Testis (tissue), 3 donors: ENCODE results near the gene MAP7D2. TPM values are rescaled to one million over a fixed set of nuclear protein-coding genes. Genes with fewer than 3 reads are reported as not detected.
A peak's percentile ranks its signal among the peaks of the same experiment; 100 is the strongest.

ENCODE experiments used
- DNase-seq: peaks from one replicate; pipeline ENCODE4 v3.0.0-alpha.2; 2019
- H3K27ac ChIP-seq, 2 donors: fragments of 200-600 bp; sonication (generic); one replicate each; pipeline ENCODE4 v1.5.1; 2019
- H3K27me3 ChIP-seq: fragments of 200-600 bp; sonication (generic); one replicate; pipeline ENCODE4 v1.5.1; 2019
- H3K36me3 ChIP-seq: fragments of 200-600 bp; sonication (generic); one replicate; pipeline ENCODE4 v1.5.1; 2017; ENCODE audit warnings: low read depth; ENCODE audit errors: missing control alignments
- H3K4me1 ChIP-seq: fragments of 200-600 bp; sonication (generic); one replicate; pipeline ENCODE4 v1.5.1; 2019
- H3K4me3 ChIP-seq, 2 donors: fragments of 200-600 bp; sonication (generic); one replicate each; pipeline ENCODE4 v1.5.1; 2017 to 2019
- H3K9me3 ChIP-seq: fragments of 200-600 bp; sonication (generic); one replicate; pipeline ENCODE4 v1.5.1; 2017
- CTCF ChIP-seq, 3 experiments: fragments of 450-650 bp in 2 of 3; fragments of 200-600 bp in 1 of 3; sonication (generic) in 1 of 3; IDR thresholded peaks; one replicate each; pipeline ENCODE4 v1.5.1; 2016 to 2019; ENCODE audit warnings: antibody characterized with exemption in 3 of 3, mild to moderate bottlenecking in 2 of 3, moderate library complexity in 1 of 3
- POLR2A ChIP-seq: fragments of 450-650 bp; IDR thresholded peaks from one replicate; pipeline ENCODE4 v1.6.1; 2017; ENCODE audit warnings: antibody characterized with exemption, mild to moderate bottlenecking, moderate library complexity
- WGBS, 2 donors: methylation state at CpG; one replicate each; pipeline ENCODE4 v1.1.5; 2018; 5-methylcytosine and 5-hydroxymethylcytosine counted together
- intact Hi-C: fragments of 100-400 bp; cut with DNase I; formaldehyde crosslinking; loops from one replicate; pipeline ENCODE4 v1.15.1; 2023; ENCODE audit warnings: low total_unique reads
- polyA plus RNA-seq: library from polyadenylated mRNA; stranded (reverse); fragments of 350-450 nt; fragmentation: Illumina TruSeq; extraction: RNeasy Lipid Tissue Mini Kit (QIAGEN cat#74804); gene quantifications from one replicate; pipeline ENCODE4 v1.2.3, GENCODE V29; 2014; ENCODE audit warnings: low read depth, low replicate concordance; ENCODE audit not compliant: insufficient read depth
- total RNA-seq, 2 donors: library from RNA; depleted of rRNA; stranded (reverse); fragments of >200 nt; gene quantifications; one replicate each; pipeline ENCODE4 v1.2.3, GENCODE V29; 2016

The MAP7D2 gene
- total and polyA plus RNA-seq, 3 donors from 2014 or later: 19.5 to 37.9 (median 36.6) TPM

DNA sequence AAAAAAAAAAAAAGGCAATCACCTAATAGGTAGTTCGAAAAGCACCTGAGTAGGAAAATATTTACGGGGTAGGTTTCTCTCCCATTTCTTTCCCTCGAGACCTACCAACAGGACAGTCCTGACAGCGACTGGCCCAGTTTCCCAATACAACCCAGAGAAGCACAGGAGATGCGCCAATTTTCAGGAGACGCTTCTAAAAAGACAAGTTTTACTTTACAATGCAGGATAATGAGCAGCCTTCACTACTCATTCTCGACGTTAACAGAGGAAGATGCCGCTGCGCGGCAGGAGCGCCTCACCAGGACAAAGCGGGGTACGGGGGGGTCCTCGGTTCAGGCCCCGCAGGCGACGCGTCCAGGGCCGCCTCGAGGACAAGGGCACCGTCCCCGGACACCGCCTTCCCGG is 126.6 kb downstream of the MAP7D2 start:
- intact Hi-C loops: no loop called here
- DNase-seq: peak; percentile 17
- H3K27ac ChIP-seq: peak overlapping the region; percentile 18 to 59
- H3K4me3 ChIP-seq: peak overlapping the region; percentile 59 to 82
- no peaks in the 10 kb centered on the region for H3K9me3 ChIP-seq
- 0 to 1% methylated on average over 4 to 24 of the region's 25 CpGs for WGBS, 2 donors
- H3K36me3 ChIP-seq: no peaks in the 10 kb centered on the region
- no peaks in the 10 kb centered on the region for H3K4me1 ChIP-seq
- TF ChIP-seq CTCF (IDR thresholded peaks at IDR 0.05) (no peak), POLR2A (no peak)
- H3K27me3 ChIP-seq: no peaks in the 10 kb centered on the region

DNA sequence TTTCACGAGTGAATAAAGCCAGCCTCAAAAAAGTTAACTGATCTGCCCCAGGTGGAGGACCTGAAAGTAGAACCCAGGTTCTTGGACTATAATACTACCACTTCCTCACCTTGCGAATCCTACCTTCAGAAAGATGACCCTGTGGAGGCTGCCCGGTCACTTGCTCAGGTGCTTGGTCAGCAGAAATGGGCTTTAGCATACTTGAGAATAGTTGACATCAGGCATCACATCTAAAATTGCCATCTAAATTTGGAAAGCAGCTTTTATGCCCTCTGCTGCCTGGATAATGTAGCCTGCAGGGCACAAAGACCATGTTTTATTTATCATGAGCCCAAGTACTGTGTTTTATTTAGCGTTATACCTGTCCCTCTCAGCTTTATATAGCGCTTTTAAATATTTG is 128.9 kb downstream of the MAP7D2 start:
- H3K27me3 ChIP-seq: no peaks in the 10 kb centered on the region
- H3K27ac ChIP-seq: no peak overlapping the region
- no peak overlapping the region for H3K4me3 ChIP-seq
- intact Hi-C loops: no loop called here
- no peaks in the 10 kb centered on the region for H3K36me3 ChIP-seq
- TF ChIP-seq CTCF (IDR thresholded peaks at IDR 0.05): no peak
- WGBS, 2 donors: 82 to 93% methylated on average over 5 of the region's 5 CpGs
- H3K9me3 ChIP-seq: no peaks in the 10 kb centered on the region
- DNase-seq: no peak
- no peaks in the 10 kb centered on the region for H3K4me1 ChIP-seq

DNA sequence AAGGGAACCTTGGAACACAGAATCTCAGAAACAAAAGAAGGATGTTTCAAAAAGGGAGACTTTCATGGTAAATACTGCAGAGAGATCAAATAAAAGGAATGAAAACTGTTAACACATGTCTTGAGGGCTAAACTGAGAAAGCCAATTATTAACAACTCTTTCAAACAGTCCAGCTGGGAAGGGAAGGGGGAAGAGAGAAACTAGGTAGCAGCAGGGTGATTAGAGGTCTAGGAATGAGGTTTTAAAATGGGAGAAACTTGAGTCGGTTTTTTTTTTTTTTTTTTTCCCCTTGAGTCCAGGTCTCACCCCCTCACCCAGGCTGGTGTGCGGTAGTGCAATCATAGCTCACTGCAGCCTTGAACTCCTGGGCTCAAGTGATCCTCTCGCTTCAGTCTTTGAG is 130.2 kb downstream of the MAP7D2 start:
- Histone ChIP-seq H3K36me3 (no peaks in the 10 kb centered on the region), H3K4me3 (no peak overlapping the region), H3K27me3 (no peaks in the 10 kb centered on the region), H3K9me3 (no peaks in the 10 kb centered on the region), H3K27ac (no peak overlapping the region), H3K4me1 (no peaks in the 10 kb centered on the region)
- intact Hi-C loops: no loop called here
- DNase-seq: no peak
- WGBS, 2 donors: 84 to 91% methylated on average over 3 of the region's 3 CpGs
- TF ChIP-seq CTCF (IDR thresholded peaks at IDR 0.05): no peak
- no peak for TF ChIP-seq POLR2A

GRCh38 chrX:19981947-19982346 is 134.8 kb downstream of the MAP7D2 start:
- DNase-seq: no peak
- WGBS, 2 donors: 92 to 100% methylated on average over 1 to 2 of the region's 2 CpGs
- H3K4me1 ChIP-seq: no peaks in the 10 kb centered on the region
- intact Hi-C loops: no loop called here
- H3K36me3 ChIP-seq: no peaks in the 10 kb centered on the region
- no peak overlapping the region for H3K27ac ChIP-seq
- TF ChIP-seq CTCF (IDR thresholded peaks at IDR 0.05): no peak
- no peak for TF ChIP-seq POLR2A
- no peaks in the 10 kb centered on the region for H3K9me3 ChIP-seq
- H3K27me3 ChIP-seq: no peaks in the 10 kb centered on the region
- no peak overlapping the region for H3K4me3 ChIP-seq

DNA sequence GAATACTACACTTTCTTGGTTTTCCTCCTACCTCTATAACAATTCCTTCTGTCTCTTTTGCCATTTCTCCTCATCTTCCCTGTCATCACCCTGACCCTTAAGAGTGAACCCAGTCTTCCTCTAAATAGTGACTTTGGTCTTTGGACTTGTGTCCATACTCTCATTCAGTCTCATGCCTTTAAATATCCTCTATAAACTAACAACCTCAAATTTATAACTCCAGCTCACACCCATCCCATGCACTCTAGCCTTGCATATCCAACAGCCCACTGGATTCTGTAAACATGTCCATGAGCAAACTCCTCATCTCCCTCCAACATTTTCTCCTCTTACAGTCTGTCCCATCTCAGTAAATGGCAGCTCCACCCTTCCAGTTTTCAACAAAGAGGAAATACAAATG is 140.9 kb downstream of the MAP7D2 start:
- DNase-seq: no peak
- Histone ChIP-seq H3K4me1 (no peaks in the 10 kb centered on the region), H3K36me3 (no peaks in the 10 kb centered on the region), H3K9me3 (no peaks in the 10 kb centered on the region), H3K27ac (no peak overlapping the region), H3K4me3 (no peak overlapping the region), H3K27me3 (no peaks in the 10 kb centered on the region)
- TF ChIP-seq POLR2A: no peak
- TF ChIP-seq CTCF (IDR thresholded peaks at IDR 0.05): no peak
- intact Hi-C loops: no loop called here
